Parathyroid adenoma (tissue), 2 donors: Measurements from ENCODE around the gene RFPL3.

ENCODE experiments used
- H2AFZ ChIP-seq: fragments of 300-600 bp; sonication (generic); one replicate; pipeline ENCODE4 v1.7.0; 2017; ENCODE audit warnings: antibody characterized with exemption, mild to moderate bottlenecking
- H3K27ac ChIP-seq: fragments of 300-600 bp; sonication (generic); one replicate; pipeline ENCODE4 v1.7.0; 2017
- H3K27me3 ChIP-seq: fragments of 300-600 bp; sonication (generic); one replicate; pipeline ENCODE4 v1.7.0; 2017; ENCODE audit warnings: low read length; ENCODE audit not compliant: control insufficient read depth, insufficient read depth
- H3K36me3 ChIP-seq: fragments of 300-600 bp; sonication (generic); one replicate; pipeline ENCODE4 v1.7.0; 2017; ENCODE audit warnings: low read length; ENCODE audit not compliant: control insufficient read depth, insufficient read depth
- H3K4me1 ChIP-seq: fragments of 300-600 bp; sonication (generic); one replicate; pipeline ENCODE4 v1.7.0; 2017; ENCODE audit warnings: control low read depth
- H3K4me2 ChIP-seq: fragments of 300-600 bp; sonication (generic); one replicate; pipeline ENCODE4 v1.7.0; 2017; ENCODE audit warnings: low read length
- H3K4me3 ChIP-seq: fragments of 300-600 bp; sonication (generic); one replicate; pipeline ENCODE4 v1.7.0; 2017; ENCODE audit warnings: low read depth, low read length
- H3K79me2 ChIP-seq: fragments of 300-600 bp; sonication (generic); one replicate; pipeline ENCODE4 v1.7.0; 2017; ENCODE audit warnings: control low read depth
- H3K9ac ChIP-seq: fragments of 300-600 bp; sonication (generic); one replicate; pipeline ENCODE4 v1.7.0; 2017; ENCODE audit warnings: mild to moderate bottlenecking
- H3K9me3 ChIP-seq: fragments of 300-600 bp; sonication (generic); one replicate; pipeline ENCODE4 v1.7.0; 2017; ENCODE audit warnings: low read length; ENCODE audit not compliant: control insufficient read depth
- TF ChIP-seq, protein P1 (sequence below): fragments of 300-600 bp; sonication (generic); IDR thresholded peaks from one replicate; pipeline ENCODE4 v1.7.0; 2017; ENCODE audit warnings: antibody characterized with exemption, mild to moderate bottlenecking
- donor health status: primary hyperparathyroidism.

The RFPL3 gene

DNA sequence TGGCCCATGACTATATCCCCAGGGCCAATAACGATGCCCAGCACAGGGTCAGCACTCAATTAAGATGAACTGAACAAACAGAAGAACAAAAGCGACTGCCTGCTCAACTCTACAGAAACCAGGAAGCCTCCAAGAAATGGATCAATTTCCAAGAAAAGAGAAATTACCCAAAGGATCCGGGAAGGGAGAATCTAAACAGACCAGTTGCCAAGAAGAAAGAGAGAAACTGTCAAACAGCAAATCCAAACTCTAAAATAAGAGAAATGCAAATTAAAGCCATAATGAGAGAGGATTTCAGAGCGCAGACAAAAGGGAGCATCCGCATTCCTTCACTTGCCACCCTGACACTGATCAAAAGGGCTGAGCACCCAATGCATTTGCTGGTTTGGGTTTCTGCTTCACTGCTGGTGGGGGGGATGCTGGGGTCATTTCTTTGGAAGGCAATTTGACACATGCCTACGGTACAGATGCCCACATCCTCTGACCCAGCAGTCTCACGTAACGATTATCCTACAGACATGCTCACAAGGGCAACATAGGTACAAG lies 37.7 kb upstream of the RFPL3 start:
- Histone ChIP-seq H3K27me3 (no peaks in the 10 kb centered on the region), H3K9me3 (no peaks in the 10 kb centered on the region)

DNA sequence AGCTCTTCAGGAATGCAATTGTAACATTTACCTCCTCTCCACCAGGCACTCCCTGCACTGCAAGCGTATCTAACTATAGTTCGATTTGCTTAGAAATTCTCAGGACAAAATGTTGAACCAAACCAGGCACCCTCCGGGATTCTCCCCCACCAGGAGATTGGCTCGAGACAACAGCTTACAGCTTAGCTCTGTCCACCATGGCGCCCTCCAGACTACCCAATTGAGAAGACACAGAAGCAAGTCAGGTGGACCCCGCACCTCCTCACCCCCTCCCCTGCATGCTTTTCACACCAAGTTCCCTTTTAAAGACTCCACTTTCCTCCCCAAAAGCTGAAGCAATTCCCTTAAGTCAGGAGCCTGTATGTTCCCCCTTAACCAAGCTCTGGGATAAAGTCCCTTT lies 34.7 kb upstream of the RFPL3 start:
- no peaks in the 10 kb centered on the region for H3K4me1 ChIP-seq
- H3K27ac ChIP-seq = no peak overlapping the region
- no peaks in the 10 kb centered on the region for H3K9me3 ChIP-seq
- H3K9ac ChIP-seq = no peak overlapping the region
- H3K36me3 ChIP-seq = no peaks in the 10 kb centered on the region
- H3K4me2 ChIP-seq = no peak overlapping the region
- TF ChIP-seq, protein P1, sequence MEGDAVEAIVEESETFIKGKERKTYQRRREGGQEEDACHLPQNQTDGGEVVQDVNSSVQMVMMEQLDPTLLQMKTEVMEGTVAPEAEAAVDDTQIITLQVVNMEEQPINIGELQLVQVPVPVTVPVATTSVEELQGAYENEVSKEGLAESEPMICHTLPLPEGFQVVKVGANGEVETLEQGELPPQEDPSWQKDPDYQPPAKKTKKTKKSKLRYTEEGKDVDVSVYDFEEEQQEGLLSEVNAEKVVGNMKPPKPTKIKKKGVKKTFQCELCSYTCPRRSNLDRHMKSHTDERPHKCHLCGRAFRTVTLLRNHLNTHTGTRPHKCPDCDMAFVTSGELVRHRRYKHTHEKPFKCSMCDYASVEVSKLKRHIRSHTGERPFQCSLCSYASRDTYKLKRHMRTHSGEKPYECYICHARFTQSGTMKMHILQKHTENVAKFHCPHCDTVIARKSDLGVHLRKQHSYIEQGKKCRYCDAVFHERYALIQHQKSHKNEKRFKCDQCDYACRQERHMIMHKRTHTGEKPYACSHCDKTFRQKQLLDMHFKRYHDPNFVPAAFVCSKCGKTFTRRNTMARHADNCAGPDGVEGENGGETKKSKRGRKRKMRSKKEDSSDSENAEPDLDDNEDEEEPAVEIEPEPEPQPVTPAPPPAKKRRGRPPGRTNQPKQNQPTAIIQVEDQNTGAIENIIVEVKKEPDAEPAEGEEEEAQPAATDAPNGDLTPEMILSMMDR = no peak
- no peaks in the 10 kb centered on the region for H3K27me3 ChIP-seq
- H3K4me3 ChIP-seq = no peak overlapping the region
- H3K79me2 ChIP-seq = no peaks in the 10 kb centered on the region
- no peak overlapping the region for H2AFZ ChIP-seq

More for the DNA sequence above, 37.7 kb upstream of the RFPL3 start:
- no peak overlapping the region for H2AFZ ChIP-seq
- H3K4me2 ChIP-seq = no peak overlapping the region
- no peaks in the 10 kb centered on the region for H3K4me1 ChIP-seq
- H3K9ac ChIP-seq = no peak overlapping the region
- no peaks in the 10 kb centered on the region for H3K79me2 ChIP-seq
- no peak overlapping the region for H3K4me3 ChIP-seq
- H3K27ac ChIP-seq = no peak overlapping the region
- H3K36me3 ChIP-seq = no peaks in the 10 kb centered on the region
- TF ChIP-seq, protein P1 = no peak

DNA sequence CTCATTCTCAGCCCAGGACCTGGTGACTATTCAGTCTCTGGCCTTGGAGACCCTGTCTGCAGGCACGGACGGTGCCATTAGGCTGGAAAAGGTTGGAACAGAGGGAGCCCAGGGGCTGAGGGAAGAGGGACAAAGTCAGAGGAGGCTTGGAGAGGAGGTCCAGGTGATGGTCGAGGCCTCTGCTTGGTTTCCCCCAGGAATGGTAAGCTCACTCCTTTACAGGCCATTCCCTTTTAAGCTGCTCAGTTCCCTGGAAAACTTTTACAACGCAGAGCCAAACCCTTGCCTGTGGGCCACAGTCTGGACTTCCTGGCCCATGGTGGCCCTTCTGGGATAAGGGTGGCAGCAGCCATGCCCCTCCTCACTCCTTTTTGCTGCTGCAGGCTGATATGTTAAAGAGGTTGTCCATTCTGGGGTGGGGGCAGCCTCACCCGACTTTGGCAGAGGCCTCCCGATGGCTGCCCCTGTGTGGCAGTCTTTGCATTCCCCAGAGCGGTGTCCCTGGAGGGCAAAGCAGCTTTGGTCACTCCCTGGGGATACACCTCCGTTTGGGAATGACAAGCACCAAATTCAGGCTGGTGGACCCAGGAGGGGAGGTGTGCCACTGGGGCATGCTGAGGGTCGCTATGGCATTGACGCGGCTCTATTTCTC lies 34.0 kb upstream of the RFPL3 start:
- Histone ChIP-seq H3K9ac (no peak overlapping the region), H3K4me1 (no peaks in the 10 kb centered on the region), H2AFZ (no peak overlapping the region), H3K36me3 (no peaks in the 10 kb centered on the region), H3K79me2 (no peaks in the 10 kb centered on the region), H3K4me2 (no peak overlapping the region), H3K9me3 (no peaks in the 10 kb centered on the region), H3K4me3 (no peak overlapping the region), H3K27ac (no peak overlapping the region), H3K27me3 (no peaks in the 10 kb centered on the region)
- TF ChIP-seq, protein P1 = no peak

DNA sequence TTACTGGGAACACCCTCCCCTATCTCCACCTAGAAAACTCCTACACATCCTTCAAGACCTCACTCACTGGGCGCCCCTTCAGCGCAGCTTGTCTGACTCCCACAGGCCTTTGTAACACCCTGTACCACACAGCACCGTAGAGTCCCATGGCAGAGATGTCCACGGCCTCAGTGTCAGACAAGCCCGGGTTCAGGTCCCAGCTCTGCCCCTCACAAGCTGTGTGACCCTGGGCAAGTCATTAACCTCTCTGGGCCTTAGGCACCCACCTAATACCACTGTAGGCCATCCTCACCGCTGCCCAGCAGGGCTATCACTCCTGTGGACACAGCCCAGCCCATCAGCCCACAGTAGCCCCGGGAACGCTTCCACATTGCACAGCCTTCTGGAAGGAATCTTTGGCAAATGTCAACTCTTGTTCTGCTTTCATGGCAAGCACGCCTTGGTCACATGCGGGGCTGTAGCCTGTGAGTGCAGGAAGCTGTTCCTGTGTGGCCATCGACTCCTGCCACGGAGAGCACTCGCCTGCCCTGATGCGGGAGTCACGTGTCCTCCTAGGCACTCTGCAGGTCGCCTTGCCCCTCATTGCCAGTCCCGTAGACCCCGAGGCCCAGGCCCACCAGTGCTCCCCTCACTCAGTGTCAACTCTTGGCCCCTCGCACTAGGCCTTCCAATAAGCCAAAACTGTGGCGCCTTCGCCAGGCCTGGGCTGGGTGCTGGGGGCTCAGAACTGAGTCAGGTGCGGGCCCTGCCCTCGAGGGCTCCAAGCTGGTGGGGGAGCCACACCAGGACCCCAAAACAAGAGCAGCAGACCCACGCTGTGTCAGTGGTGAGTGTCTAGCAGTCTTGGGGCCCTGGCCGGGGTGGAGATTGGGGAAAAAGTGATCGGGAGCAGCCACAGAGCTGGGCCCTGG lies 32.9 kb upstream of the RFPL3 start:
- no peak overlapping the region for H3K9ac ChIP-seq
- no peaks in the 10 kb centered on the region for H3K27me3 ChIP-seq
- no peaks in the 10 kb centered on the region for H3K79me2 ChIP-seq
- TF ChIP-seq, protein P1 = no peak
- no peaks in the 10 kb centered on the region for H3K36me3 ChIP-seq
- H3K4me3 ChIP-seq = no peak overlapping the region
- H3K4me1 ChIP-seq = no peaks in the 10 kb centered on the region
- H3K27ac ChIP-seq = no peak overlapping the region
- H3K9me3 ChIP-seq = no peaks in the 10 kb centered on the region
- H2AFZ ChIP-seq = no peak overlapping the region
- no peak overlapping the region for H3K4me2 ChIP-seq
